WTC11 (cell line): ENCODE results near the gene NET1. TPM values are rescaled to one million over a fixed set of nuclear protein-coding genes. Genes with fewer than 3 reads are reported as not detected.

Experiments
- ATAC-seq: fragments of 200-7000 bp; cut with Tn5 transposase; 2 replicates; pipeline ENCODE4 v1.10.0; 2021; ENCODE audit warnings: mild to moderate bottlenecking, moderate library complexity
- CTCF ChIA-PET: fragments of 300-600 bp; sonication (Branson Sonifier 250); formaldehyde crosslinking; loops from one replicate; lab custom pipeline; 2021; ENCODE audit warnings: antibody characterized with exemption; lab: Charles Lee
- POLR2A ChIA-PET: fragments of 350-600 bp; sonication (Branson Sonifier 250); formaldehyde crosslinking; loops from one replicate; lab custom pipeline; 2021; ENCODE audit warnings: antibody characterized with exemption; lab: Charles Lee
- DNase-seq: peaks from one replicate; pipeline ENCODE4 v3.0.0; 2021; ENCODE audit warnings: low spot score
- H3K27ac Mint-ChIP-seq: 2 replicates; pipeline ENCODE4 v1.8.0; 2021; ENCODE audit warnings: mixed read lengths
- H3K27me3 Mint-ChIP-seq: 2 replicates; pipeline ENCODE4 v1.8.0; 2021; ENCODE audit warnings: low read depth, mild to moderate bottlenecking, moderate library complexity, mixed read lengths
- H3K36me3 Mint-ChIP-seq: 2 replicates; pipeline ENCODE4 v1.8.0; 2021; ENCODE audit warnings: mixed read lengths
- H3K4me1 Mint-ChIP-seq: 2 replicates; pipeline ENCODE4 v1.8.0; 2022; ENCODE audit warnings: mixed read lengths
- H3K4me3 Mint-ChIP-seq: 2 replicates; pipeline ENCODE4 v1.8.0; 2021; ENCODE audit warnings: mild to moderate bottlenecking, moderate library complexity, mixed read lengths
- H3K9me3 Mint-ChIP-seq: 2 replicates; pipeline ENCODE4 v1.8.0; 2021; ENCODE audit warnings: mixed read lengths
- ELF4 ChIP-seq: sonication (generic); formaldehyde crosslinking; IDR thresholded peaks from 2 replicates; pipeline ENCODE4 v1.8.1; 2022; ENCODE audit warnings: low read depth, mild to moderate bottlenecking, moderate library complexity, missing genetic modification reagents
- ETV6 ChIP-seq: sonication (generic); formaldehyde crosslinking; IDR thresholded peaks from 2 replicates; pipeline ENCODE4 v1.8.1; 2022; ENCODE audit warnings: mild to moderate bottlenecking, missing genetic modification reagents
- FOXK1 ChIP-seq: sonication (generic); formaldehyde crosslinking; IDR thresholded peaks from 2 replicates; pipeline ENCODE4 v1.8.0; 2022; ENCODE audit warnings: mild to moderate bottlenecking, moderate library complexity, missing genetic modification reagents
- GRHL2 ChIP-seq: fragments of 250-450 bp; sonication (Bioruptor Pico); IDR thresholded peaks from 2 replicates; pipeline ENCODE4 v1.8.0; 2022; ENCODE audit warnings: mild to moderate bottlenecking, moderate library complexity; ENCODE audit not compliant: insufficient replicate concordance, severe bottlenecking
- HMGA2 ChIP-seq: fragments of 250-450 bp; sonication (Bioruptor Pico); IDR thresholded peaks from 2 replicates; pipeline ENCODE4 v1.4.0; 2021; ENCODE audit warnings: mild to moderate bottlenecking, moderate library complexity
- IRF2 ChIP-seq: sonication (generic); formaldehyde crosslinking; IDR thresholded peaks from 2 replicates; pipeline ENCODE4 v1.8.0; 2022; ENCODE audit warnings: low read depth, missing genetic modification reagents, borderline replicate concordance
- JAZF1 ChIP-seq: fragments of 250-450 bp; sonication (Bioruptor Pico); IDR thresholded peaks from 2 replicates; pipeline ENCODE4 v1.9.0; 2021; ENCODE audit warnings: moderate library complexity, mild to moderate bottlenecking, inconsistent platforms
- NFATC4 ChIP-seq: fragments of 250-450 bp; sonication (Bioruptor Pico); IDR thresholded peaks from 2 replicates; pipeline ENCODE4 v1.9.0; 2021; ENCODE audit warnings: mild to moderate bottlenecking
- NFYB ChIP-seq: sonication (generic); formaldehyde crosslinking; conservative IDR thresholded peaks from 2 replicates; pipeline ENCODE4 v1.8.0; 2022; ENCODE audit warnings: low read depth, missing genetic modification reagents
- NR2C2 ChIP-seq: sonication (generic); formaldehyde crosslinking; IDR thresholded peaks from 2 replicates; pipeline ENCODE4 v1.8.0; 2022; ENCODE audit warnings: mild to moderate bottlenecking, missing genetic modification reagents
- NR3C1 ChIP-seq: sonication (generic); formaldehyde crosslinking; conservative IDR thresholded peaks from 2 replicates; pipeline ENCODE4 v1.8.1; 2023; ENCODE audit warnings: low read depth, mild to moderate bottlenecking, missing genetic modification reagents
- SMAD4 ChIP-seq: sonication (generic); formaldehyde crosslinking; IDR thresholded peaks from 2 replicates; pipeline ENCODE4 v1.8.0; 2022; ENCODE audit warnings: mild to moderate bottlenecking, missing genetic modification reagents
- TCF7 ChIP-seq: sonication (generic); formaldehyde crosslinking; IDR thresholded peaks from 2 replicates; pipeline ENCODE4 v1.8.0; 2022; ENCODE audit warnings: mild to moderate bottlenecking, low read depth, missing genetic modification reagents, moderate library complexity
- TEAD4 ChIP-seq: sonication (generic); formaldehyde crosslinking; IDR thresholded peaks from 2 replicates; pipeline ENCODE4 v1.8.0; 2022; ENCODE audit warnings: mild to moderate bottlenecking, missing genetic modification reagents
- TP53 ChIP-seq: sonication (generic); formaldehyde crosslinking; IDR thresholded peaks from 2 replicates; pipeline ENCODE4 v1.8.1; 2023; ENCODE audit warnings: mild to moderate bottlenecking, missing genetic modification reagents
- ZNF416 ChIP-seq: fragments of 250-450 bp; sonication (Bioruptor Pico); IDR thresholded peaks from 2 replicates; pipeline ENCODE4 v1.9.0; 2021; ENCODE audit warnings: mild to moderate bottlenecking, inconsistent platforms
- ZNF423 ChIP-seq: fragments of 250-450 bp; sonication (Bioruptor Pico); IDR thresholded peaks from 2 replicates; pipeline ENCODE4 v2.1.2; 2022; ENCODE audit warnings: mild to moderate bottlenecking, moderate library complexity
- total RNA-seq: library from RNA; stranded (reverse); gene quantifications from 3 replicates; pipeline ENCODE4 v1.2.3, GENCODE V29; 2021
- TF ChIP-seq, protein P1 (sequence below): sonication (generic); formaldehyde crosslinking; IDR thresholded peaks from 2 replicates; pipeline ENCODE4 v1.8.1; 2023; ENCODE audit warnings: mild to moderate bottlenecking, missing genetic modification reagents, moderate library complexity
- TF ChIP-seq, protein P2 (sequence below): fragments of 250-450 bp; sonication (Bioruptor Pico); IDR thresholded peaks from 2 replicates; pipeline ENCODE4 v1.9.0; 2021; ENCODE audit warnings: mild to moderate bottlenecking, borderline replicate concordance
- TF ChIP-seq, protein P3 (sequence below): sonication (generic); formaldehyde crosslinking; IDR thresholded peaks from 2 replicates; pipeline ENCODE4 v1.8.0; 2022; ENCODE audit warnings: mild to moderate bottlenecking, missing genetic modification reagents
- TF ChIP-seq, protein P4 (sequence below): sonication (generic); formaldehyde crosslinking; IDR thresholded peaks from 2 replicates; pipeline ENCODE4 v1.8.1; 2022; ENCODE audit warnings: mild to moderate bottlenecking, missing genetic modification reagents, moderate library complexity, borderline replicate concordance

Gene NET1
- total RNA-seq, 1 experiment from 2014 or later: 85.4 TPM

DNA sequence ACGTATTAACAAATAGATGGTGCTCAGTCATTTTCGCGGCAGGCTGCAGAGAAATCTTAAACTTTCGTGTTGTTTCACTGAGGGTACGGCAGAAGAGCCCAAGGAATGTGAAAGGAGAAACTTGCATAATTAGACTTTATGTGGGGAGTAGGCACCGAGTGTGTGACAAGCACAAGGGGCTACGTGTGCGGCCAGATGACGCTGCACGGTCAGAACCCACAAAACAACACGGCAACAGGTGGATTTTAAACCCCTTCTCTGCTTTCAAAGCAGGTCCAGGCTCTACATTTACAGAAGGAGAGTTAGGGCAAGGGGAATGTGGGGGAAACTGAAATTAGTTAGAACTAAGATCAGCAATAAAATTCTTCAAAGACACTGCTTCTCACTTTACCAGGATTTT, 48.0 kb upstream of the NET1 start:
- ChIA-PET POLR2A (no interaction called here), CTCF (interaction anchor here (1.4 kb wide), 1 partner anchor 514 kb away, joined by 3 read pairs; no protein-coding TSS in a partner anchor)
- Mint-ChIP-seq H3K36me3 (no peaks in the 10 kb centered on the region), H3K4me1 (no peaks in the 10 kb centered on the region), H3K27me3 (no peaks in the 10 kb centered on the region), H3K4me3 (no peak overlapping the region), H3K9me3 (peaks cover 8% of the 10 kb centered on the region), H3K27ac (no peak overlapping the region)
- ATAC-seq (no peak), DNase-seq (no peak)
- no peak for TF ChIP-seq ELF4
- no peak for TF ChIP-seq TP53 (CRISPR knock-in tag)
- TF ChIP-seq, protein P1, sequence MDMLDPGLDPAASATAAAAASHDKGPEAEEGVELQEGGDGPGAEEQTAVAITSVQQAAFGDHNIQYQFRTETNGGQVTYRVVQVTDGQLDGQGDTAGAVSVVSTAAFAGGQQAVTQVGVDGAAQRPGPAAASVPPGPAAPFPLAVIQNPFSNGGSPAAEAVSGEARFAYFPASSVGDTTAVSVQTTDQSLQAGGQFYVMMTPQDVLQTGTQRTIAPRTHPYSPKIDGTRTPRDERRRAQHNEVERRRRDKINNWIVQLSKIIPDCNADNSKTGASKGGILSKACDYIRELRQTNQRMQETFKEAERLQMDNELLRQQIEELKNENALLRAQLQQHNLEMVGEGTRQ: no peak
- TF ChIP-seq TCF7 (CRISPR knock-in tag): no peak
- TF ChIP-seq GRHL2: no peak
- no peak for TF ChIP-seq NR2C2 (CRISPR knock-in tag)
- TF ChIP-seq ZNF416: no peak

DNA sequence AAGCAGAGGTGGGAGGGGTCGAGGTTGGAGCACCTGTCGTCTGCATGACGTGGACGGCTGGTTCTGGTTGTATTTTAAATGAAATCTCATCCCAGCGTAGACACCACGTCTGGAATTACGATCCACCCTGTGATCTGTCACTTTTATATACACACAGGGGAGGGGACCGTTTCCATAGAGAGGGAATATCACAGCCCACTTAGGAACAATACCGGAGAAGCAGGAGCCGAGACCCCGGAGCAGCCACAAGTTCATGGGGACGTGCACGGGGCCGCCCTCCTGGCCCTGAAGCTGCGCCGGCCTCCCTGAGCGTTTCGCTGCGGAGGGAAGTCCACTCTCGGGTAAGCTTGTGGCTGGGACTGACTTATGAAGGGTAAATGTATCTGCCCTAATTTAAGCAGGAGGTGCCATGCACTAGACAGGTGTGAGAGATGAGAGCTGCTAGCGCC, 47.4 kb upstream of the NET1 start, which contains the start of gene UCN3:
TSS of gene UCN3 (plus strand) at position 77 of the 449 bp plus-strand sequence. CDS start 8,755 bp downstream, outside the sequence.
- TF ChIP-seq NR3C1 (CRISPR knock-in tag): no peak

DNA sequence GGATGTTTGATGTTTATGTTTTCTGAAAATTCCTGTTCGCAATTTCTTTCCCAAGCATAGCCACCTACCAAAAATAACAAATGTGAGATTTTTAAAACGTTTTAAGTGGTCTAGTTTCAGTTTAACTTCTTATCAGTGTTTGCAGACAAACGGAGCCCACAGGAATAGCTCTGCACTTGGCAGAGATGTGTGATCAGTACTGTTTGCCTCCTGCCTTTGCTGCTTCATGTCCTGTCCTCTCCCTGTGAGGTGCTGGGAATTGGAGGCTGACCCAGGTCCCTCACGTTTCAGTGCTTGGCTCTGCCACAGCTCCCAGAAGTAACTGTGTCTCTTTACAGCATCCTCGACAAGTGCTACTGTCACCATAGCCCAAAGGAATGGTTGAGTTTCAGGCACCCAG, 46.4 kb upstream of the NET1 start:
- H3K27me3 Mint-ChIP-seq: no peaks in the 10 kb centered on the region
- CTCF ChIA-PET: no interaction called here
- H3K36me3 Mint-ChIP-seq: peaks cover 6% of the 10 kb centered on the region
- H3K9me3 Mint-ChIP-seq: peaks cover 21% of the 10 kb centered on the region
- POLR2A ChIA-PET: no interaction called here
- H3K27ac Mint-ChIP-seq: no peak overlapping the region
- DNase-seq: no peak
- ATAC-seq: no peak
- H3K4me3 Mint-ChIP-seq: no peak overlapping the region
- no peak for TF ChIP-seq NFYB (CRISPR knock-in tag)
- TF ChIP-seq, protein P2, sequence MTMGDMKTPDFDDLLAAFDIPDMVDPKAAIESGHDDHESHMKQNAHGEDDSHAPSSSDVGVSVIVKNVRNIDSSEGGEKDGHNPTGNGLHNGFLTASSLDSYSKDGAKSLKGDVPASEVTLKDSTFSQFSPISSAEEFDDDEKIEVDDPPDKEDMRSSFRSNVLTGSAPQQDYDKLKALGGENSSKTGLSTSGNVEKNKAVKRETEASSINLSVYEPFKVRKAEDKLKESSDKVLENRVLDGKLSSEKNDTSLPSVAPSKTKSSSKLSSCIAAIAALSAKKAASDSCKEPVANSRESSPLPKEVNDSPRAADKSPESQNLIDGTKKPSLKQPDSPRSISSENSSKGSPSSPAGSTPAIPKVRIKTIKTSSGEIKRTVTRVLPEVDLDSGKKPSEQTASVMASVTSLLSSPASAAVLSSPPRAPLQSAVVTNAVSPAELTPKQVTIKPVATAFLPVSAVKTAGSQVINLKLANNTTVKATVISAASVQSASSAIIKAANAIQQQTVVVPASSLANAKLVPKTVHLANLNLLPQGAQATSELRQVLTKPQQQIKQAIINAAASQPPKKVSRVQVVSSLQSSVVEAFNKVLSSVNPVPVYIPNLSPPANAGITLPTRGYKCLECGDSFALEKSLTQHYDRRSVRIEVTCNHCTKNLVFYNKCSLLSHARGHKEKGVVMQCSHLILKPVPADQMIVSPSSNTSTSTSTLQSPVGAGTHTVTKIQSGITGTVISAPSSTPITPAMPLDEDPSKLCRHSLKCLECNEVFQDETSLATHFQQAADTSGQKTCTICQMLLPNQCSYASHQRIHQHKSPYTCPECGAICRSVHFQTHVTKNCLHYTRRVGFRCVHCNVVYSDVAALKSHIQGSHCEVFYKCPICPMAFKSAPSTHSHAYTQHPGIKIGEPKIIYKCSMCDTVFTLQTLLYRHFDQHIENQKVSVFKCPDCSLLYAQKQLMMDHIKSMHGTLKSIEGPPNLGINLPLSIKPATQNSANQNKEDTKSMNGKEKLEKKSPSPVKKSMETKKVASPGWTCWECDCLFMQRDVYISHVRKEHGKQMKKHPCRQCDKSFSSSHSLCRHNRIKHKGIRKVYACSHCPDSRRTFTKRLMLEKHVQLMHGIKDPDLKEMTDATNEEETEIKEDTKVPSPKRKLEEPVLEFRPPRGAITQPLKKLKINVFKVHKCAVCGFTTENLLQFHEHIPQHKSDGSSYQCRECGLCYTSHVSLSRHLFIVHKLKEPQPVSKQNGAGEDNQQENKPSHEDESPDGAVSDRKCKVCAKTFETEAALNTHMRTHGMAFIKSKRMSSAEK (CRISPR knock-in tag): no peak
- TF ChIP-seq ETV6: no peak
- TF ChIP-seq NFATC4: no peak
- no peak for TF ChIP-seq JAZF1 (CRISPR knock-in tag)
- no peak for TF ChIP-seq FOXK1 (CRISPR knock-in tag)
- H3K4me1 Mint-ChIP-seq: no peaks in the 10 kb centered on the region

More for the DNA sequence above, 47.4 kb upstream of the NET1 start, which contains the start of gene UCN3:
- POLR2A ChIA-PET: interaction anchor here (0.5 kb wide), 1 partner anchor 299 kb away, joined by 3 read pairs; no protein-coding TSS in a partner anchor
- peaks cover 13% of the 10 kb centered on the region for H3K9me3 Mint-ChIP-seq
- no peak within 1 kb of the TSS for H3K4me3 Mint-ChIP-seq
- H3K4me1 Mint-ChIP-seq: no peaks in the 10 kb centered on the region
- ATAC-seq (no peak), DNase-seq (no peak)
- H3K27me3 Mint-ChIP-seq: no peaks in the 10 kb centered on the region
- H3K36me3 Mint-ChIP-seq: no peaks in the 10 kb centered on the region
- CTCF ChIA-PET: interaction anchor here (0.9 kb wide), 1 partner anchor 550 kb away, joined by 3 read pairs; no protein-coding TSS in a partner anchor
- no peak within 1 kb of the TSS for H3K27ac Mint-ChIP-seq

DNA sequence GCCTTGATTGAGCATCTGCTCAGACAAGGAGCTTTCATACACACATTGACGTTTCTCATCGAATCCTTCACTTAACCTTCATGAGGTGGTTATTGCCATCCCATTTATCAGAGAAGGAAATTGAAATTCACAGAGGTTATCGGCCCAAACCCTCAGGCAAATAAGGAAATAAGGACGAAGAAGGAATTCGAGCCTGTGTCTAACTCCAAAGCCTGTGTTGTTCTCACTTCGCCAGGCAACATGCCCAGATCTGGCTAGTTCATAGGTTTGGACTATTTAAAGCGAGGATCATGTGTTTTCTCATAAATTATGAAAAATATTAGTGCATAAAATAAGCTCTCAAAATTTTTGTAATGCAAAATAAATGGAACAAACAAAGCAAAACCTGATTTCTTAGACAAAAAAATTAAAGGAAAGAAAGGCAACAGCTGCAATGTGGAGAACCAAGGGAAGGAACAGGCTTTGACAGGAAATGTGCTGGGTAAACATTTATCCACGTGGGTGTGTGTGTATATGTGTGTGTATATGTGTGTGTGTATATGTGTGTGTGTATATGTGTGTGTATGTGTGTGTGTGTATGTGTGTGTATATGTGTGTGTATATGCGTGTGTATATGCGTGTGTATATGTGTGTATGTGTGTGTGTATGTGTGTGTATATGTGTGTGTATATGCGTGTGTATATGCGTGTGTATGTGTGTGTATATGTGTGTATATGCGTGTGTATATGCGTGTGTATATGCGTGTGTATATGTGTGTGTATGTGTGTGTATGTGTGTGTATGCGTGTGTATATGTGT, 42.8 kb upstream of the NET1 start:
- POLR2A ChIA-PET: no interaction called here
- Mint-ChIP-seq H3K4me3 (no peak overlapping the region), H3K27ac (no peak overlapping the region), H3K36me3 (peaks cover 15% of the 10 kb centered on the region), H3K4me1 (peaks cover 4% of the 10 kb centered on the region; the same call in 1 of the 2 replicates), H3K9me3 (peaks cover 36% of the 10 kb centered on the region), H3K27me3 (no peaks in the 10 kb centered on the region)
- CTCF ChIA-PET: no interaction called here
- ATAC-seq: no peak
- DNase-seq: no peak
- TF ChIP-seq ZNF416 (no peak), ZNF423 (CRISPR knock-in tag) (no peak), HMGA2 (CRISPR knock-in tag) (no peak), IRF2 (CRISPR knock-in tag) (no peak), TEAD4 (CRISPR knock-in tag) (no peak), SMAD4 (CRISPR knock-in tag) (no peak)
- TF ChIP-seq, protein P3, sequence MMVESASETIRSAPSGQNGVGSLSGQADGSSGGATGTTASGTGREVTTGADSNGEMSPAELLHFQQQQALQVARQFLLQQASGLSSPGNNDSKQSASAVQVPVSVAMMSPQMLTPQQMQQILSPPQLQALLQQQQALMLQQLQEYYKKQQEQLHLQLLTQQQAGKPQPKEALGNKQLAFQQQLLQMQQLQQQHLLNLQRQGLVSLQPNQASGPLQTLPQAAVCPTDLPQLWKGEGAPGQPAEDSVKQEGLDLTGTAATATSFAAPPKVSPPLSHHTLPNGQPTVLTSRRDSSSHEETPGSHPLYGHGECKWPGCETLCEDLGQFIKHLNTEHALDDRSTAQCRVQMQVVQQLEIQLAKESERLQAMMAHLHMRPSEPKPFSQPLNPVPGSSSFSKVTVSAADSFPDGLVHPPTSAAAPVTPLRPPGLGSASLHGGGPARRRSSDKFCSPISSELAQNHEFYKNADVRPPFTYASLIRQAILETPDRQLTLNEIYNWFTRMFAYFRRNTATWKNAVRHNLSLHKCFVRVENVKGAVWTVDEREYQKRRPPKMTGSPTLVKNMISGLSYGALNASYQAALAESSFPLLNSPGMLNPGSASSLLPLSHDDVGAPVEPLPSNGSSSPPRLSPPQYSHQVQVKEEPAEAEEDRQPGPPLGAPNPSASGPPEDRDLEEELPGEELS (CRISPR knock-in tag): no peak
- TF ChIP-seq, protein P4, sequence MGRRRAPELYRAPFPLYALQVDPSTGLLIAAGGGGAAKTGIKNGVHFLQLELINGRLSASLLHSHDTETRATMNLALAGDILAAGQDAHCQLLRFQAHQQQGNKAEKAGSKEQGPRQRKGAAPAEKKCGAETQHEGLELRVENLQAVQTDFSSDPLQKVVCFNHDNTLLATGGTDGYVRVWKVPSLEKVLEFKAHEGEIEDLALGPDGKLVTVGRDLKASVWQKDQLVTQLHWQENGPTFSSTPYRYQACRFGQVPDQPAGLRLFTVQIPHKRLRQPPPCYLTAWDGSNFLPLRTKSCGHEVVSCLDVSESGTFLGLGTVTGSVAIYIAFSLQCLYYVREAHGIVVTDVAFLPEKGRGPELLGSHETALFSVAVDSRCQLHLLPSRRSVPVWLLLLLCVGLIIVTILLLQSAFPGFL: no peak
